ENCODE results near the gene KCTD11.

DNA sequence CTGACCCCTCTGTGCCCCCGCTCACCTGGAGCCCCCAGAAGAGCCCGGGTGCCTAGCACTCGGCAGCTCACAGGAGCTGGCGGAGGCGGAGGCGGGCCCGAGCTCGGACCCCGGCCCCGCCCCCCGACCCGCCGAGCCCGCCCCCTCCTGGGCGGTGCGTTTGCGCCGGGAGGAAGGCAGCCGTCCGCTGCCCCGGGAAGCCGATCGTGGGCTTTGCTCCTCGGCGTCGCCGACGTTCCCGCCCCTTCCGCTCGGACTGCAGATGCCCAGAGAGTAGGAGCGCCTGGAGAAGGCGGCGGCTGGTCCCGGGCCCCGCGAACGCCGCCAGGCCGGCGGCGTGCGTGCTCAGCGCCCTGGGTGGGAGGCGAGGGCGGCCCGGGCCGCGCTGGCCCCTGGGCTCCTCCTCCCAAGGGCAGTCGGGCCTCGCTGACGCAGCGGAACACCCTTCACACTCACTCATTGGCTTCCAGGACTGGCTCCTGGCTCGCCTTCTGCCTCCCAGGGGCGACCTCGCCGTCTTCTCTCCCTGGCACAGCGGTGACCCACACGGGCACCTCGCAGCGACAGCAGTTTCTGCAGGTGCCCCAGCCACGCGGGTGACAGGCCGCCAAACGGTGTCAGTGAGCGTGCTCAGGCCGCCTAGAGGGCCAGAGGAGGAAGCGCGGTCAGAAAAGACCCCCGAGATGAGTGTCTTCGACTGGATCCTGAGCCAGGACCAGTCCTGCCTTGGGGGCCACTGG, 42.7 kb downstream of the KCTD11 start, which contains the start of gene PLSCR3:
- TF ChIP-seq SMC3 (IDR thresholded peaks at IDR 0.05; ENCODE audit: borderline replicate concordance, low read length) (0 out of 2 replicates have a peak, but pooled peaks have one; percentile 16), SPI1 (IDR thresholded peaks at IDR 0.05; ENCODE audit: borderline replicate concordance, insufficient read depth, low read depth, low read length) (no peak), RFX5 (IDR thresholded peaks at IDR 0.05; ENCODE audit: low read depth, low read length) (no peak), BACH1 (IDR thresholded peaks at IDR 0.05; ENCODE audit: borderline replicate concordance) (peak; percentile 44; the same call in 1 of the 2 replicates), SRF (IDR thresholded peaks at IDR 0.05; ENCODE audit: low read depth in 2 of 2, low read length in 2 of 2) (no peak)

All from GM12878 (cell line).